NCI-H82 (cell line): ENCODE measurements around the gene TPT1.
"Not testable (repeated sequence)": the region's sequence is repeated elsewhere in the genome, so short reads cannot be mapped to it uniquely, and the experiment has no call there.

Experiments used
- DNase-seq: peaks from one replicate; lab custom pipeline; 2025; lab: John Stamatoyannopoulos, UW

TPT1 gene

GRCh38 chr13:45341034-45341798, at the start of gene TPT1:
TSS of gene TPT1 (minus strand) at chr13:45341183. CDS start at chr13:45341069, 114 bp downstream.
- peak; percentile 100 for DNase-seq

DNA sequence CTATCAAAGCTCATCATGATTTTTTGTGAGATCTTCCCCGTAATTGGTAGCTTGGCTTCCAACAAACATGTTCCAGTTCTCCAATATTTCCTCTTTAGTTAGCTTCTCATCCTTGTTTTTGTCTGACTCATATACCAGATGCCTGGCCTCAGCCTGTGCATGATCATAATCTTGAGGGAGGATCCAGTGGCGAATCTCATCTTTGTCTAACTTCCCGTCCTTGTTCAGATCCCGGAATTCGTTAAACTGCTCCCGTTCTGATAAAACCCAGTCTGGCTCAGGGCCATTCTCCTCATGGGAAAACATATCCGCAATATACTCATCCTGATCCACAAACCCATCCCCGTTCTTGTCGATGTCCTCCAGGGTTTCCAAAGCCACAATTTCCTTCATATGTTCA, 49.4 kb upstream of the TPT1 start:
- DNase-seq = not testable (repeated sequence)

GRCh38 chr13:45388664-45389063, 47.7 kb upstream of the TPT1 start:
- DNase-seq = no peak

- not testable (repeated sequence) for DNase-seq
Observed at GRCh38 chr13:45386892-45387575, 46.1 kb upstream of the TPT1 start.

DNA sequence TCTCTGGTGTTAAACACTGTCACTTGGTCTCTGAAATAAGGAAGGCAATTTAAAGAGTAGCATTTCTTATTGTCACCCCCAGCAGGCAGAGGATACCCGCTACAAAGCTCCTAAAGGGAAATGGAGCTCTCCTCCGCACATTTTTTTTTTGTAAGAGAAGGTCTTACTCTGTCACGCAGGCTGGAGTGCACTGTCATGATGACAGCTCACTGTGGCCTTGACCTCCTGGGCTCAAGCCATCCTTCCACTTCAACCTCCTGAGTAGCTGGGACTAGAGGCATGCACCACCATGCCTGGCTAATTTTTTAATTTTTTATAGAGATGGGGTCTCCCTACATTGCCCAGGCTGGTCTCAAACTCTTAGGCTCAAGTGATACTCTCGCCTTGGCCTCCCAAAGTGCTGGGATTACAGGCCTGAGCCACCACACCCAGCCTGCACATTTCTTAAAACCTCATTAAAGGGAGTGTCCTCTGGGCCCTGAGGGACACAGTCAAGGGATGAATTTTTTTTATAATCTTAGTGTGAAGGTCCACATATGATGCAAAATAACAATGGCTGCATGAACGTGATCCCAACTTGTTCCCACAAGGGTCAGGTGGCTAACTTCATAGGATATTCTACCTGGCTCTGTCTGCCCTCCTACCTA, 45.0 kb upstream of the TPT1 start:
- no peak for DNase-seq

DNA sequence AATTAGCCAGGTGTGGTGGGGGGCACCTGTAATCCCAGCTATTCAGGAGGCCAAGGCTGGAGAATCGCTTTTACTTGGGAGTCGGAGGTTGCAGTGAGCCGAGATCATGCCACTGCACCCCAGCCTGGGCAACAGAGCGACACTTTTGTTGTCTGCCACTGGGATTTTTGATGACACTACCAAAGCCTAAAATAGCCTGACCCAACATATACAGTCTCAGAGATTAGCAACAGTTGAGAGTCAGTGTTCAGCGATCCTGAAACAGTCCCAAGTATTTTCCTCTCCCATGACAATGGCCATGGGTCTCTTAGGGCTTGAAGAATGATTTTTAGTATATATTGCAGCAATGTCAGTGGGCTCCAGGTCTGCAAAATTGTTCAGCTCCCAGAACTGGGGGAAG, 44.3 kb upstream of the TPT1 start:
- no peak for DNase-seq

- DNase-seq = no peak
Observed at GRCh38 chr13:45384474-45385174, 43.6 kb upstream of the TPT1 start.

DNA sequence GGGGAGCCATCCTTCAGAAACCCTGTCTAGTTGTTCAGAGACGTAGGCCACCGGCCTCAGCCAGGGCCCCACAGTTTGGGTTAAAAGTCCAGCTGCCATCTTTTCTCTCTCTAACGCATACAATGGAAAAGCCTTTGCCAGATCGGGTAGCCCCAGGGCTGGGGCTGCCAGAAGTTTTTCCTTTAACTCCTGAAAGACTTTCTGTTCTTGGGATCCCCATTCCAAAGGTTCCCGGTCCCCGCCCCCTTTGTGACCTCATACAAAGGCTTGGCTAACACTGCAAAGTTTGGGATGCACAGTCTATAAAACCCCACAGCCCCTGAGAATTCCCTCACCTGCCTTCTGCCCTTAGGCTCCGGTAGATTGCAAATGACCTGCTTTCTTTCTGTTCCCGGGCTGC, 41.8 kb upstream of the TPT1 start:
- not testable (repeated sequence) for DNase-seq

DNA sequence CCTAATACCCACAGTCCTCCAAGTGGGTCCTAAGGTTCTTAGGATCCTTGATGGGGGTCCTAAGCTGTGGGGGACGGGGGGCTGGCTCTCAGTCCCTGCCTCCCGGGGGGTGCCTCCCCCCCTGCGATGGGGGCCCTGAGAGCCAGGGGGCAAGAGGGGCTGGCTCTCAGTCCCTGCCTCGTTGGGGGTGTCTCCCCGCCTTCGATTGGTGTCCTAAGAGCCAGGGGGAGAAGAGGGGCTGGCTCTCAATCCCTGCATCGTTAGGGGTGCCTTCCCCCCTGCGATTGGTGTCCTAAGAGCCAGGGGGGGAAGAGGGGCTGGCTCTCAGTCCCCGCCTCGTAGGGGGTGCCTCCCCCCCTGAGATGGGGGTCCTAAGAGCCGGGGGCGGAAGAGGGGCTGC, 40.2 kb upstream of the TPT1 start:
- DNase-seq = no peak

- not testable (repeated sequence) for DNase-seq
Observed at GRCh38 chr13:45380708-45381107, 39.7 kb upstream of the TPT1 start.

- not testable (repeated sequence) for DNase-seq
Observed at GRCh38 chr13:45379516-45379915, 38.5 kb upstream of the TPT1 start.

DNA sequence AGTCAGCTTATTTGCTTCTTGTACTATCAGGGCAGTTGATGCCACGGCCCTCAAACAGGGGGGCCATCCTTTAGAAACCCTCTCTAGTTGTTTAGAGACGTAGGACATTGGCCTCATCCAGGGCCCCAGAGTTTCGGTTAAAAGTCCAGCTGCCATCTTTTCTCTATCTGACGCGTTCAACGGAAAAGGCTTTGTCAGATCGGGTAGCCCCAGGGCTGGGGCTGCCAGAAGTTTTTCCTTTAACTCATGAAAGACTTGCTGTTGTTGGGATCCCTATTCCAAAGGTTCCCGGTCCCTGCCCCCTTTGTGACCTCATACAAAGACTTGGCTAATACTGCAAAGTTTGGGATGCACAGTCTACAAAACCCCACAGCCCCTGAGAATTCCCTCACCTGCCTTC, 37.8 kb upstream of the TPT1 start:
- DNase-seq = not testable (repeated sequence)

- DNase-seq = not testable (repeated sequence)
Observed at GRCh38 chr13:45377314-45377713, 36.3 kb upstream of the TPT1 start.

- not testable (repeated sequence) for DNase-seq
Observed at GRCh38 chr13:45376651-45377050, 35.7 kb upstream of the TPT1 start.

DNA sequence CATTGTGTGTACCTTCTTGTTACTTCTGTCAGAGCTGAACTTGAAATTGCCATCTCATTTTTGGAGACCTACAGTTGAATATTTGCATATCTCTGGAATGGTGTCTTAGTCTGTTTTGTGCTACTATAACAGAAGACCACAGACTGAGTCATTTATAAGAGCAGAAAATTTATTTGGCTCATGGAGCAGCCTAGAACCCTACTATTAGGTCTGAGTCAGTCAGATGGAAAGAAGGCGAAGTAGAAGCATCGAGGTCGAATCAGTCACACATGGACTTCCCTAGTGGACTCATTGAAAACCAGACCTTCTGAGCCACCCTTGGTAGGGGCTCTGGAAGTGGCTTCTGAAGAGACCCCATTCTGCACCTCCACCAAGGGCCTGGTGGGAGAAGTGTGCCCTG, 33.9 kb upstream of the TPT1 start:
- no peak for DNase-seq

DNA sequence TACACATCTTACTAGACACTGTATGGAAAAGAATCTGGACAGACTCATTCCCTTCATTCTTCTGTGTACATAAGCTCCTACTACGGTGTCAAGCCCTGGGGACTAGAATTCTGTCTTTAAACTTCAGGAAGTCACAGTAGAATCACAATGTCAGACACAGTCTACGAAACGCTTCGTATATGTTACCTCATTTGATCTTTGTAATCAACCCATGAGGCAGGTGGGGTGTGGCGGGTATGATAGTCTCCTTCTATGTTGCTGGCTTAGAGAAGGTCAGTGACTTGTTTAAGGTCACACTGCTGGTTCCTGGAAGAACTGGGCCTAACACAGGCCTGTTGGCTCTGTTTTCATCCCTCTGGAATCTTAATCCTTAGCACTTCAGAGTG, 32.2 kb upstream of the TPT1 start:
- peak; percentile 40 for DNase-seq

DNA sequence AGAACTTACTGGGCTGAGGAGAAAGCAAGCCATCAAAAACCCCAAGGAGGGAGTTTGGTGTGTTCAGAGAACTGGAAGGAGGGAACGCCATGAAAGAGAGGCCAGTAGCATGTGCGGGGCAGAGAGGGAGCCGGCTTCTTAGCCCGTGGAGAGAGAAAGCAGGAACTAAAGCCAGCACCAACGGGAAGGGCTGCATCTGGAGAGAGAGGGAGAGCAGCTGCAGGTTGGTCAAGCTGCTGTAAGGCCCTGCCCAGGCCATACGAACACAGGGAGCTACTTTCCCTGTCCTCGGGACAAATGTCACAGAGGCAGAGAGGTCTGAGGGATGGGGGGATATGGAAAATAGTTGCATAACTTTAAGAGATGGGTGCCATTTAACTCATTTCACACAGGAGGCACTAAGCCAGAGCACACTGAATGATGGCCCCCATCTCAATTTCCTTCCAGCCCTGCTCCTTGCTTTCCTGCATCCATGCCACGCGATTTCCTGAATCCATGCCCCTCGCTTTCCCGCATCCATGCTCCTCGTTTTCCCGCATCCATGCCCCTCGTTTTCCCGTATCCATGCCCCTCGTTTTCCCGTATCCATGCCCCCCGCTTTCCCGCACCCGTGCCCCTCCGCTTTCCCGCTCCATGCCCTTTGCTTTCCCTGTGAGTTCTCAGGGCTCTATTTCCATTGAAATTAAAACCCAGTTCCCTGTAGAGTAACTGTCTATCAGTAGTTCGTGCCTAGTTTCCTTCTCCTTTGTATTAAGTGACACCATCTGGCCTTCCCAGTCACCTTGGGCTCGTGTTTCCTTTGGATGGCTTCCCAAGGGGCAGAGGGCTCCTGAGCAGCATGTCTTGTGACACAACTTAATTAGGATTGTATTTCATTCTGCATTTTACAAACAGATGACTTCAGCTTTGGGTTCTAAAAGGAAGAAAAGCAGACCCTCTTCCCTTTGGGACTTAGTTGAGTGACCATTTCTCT, 31.5 kb upstream of the TPT1 start:
- peak; percentile 70 for DNase-seq

DNA sequence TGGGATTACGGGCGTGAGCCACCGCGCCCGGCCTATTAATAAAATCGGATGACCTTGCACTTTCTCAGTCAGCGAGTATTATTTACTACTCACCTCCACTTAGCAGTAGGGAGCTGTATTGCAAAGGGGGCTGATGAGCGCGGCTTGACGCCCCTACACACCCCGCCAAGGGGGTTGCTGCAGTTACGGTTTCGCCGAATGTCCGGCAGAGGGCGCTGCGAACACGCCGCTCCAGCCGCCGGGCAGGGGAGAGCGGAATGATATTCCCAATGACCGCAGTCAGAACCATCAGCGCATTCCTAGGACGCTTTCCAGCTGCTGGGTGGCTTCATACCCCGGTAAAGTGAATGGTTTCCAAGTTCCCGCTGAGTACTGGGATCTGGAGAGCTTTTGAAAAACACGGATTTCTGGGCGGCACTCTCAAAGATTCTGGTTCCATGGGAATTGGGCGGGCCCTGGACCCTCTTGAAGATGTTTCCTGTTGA, 30.0 kb upstream of the TPT1 start:
- DNase-seq = no peak

- DNase-seq = no peak
Observed at GRCh38 chr13:45369116-45369515, 28.1 kb upstream of the TPT1 start.

GRCh38 chr13:45368571-45368970, 27.6 kb upstream of the TPT1 start:
- DNase-seq = no peak

- DNase-seq = no peak
Observed at GRCh38 chr13:45368005-45368404, 27.0 kb upstream of the TPT1 start.
